ENCODE data around the gene SLC6A6. TPM values are rescaled to one million over a fixed set of nuclear protein-coding genes. Genes with fewer than 3 reads are reported as not detected.

Gene SLC6A6
- total RNA-seq, 1 donor from 2014 or later, result 79.9 TPM

DNA sequence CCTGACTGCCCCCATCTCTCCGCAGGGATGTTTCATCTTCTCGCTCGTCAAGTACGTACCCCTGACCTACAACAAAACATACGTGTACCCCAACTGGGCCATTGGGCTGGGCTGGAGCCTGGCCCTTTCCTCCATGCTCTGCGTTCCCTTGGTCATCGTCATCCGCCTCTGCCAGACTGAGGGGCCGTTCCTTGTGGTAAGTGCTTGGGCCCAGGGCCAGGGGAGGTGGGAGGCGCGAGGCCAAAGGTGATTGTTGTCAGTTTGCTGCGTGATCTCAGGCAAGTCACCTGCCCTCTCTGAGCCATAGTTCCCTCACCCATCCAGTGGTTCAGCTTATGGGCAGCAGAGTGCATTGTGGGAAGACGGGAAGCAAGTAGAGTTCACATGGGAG is 79.2 kb downstream of the SLC6A6 start:
- DNase-seq (ENCODE audit: low read depth), result no peak

GRCh38 chr3:14482271-14482721 is 79.9 kb downstream of the SLC6A6 start:
- no peak for DNase-seq (ENCODE audit: low read depth)

DNA sequence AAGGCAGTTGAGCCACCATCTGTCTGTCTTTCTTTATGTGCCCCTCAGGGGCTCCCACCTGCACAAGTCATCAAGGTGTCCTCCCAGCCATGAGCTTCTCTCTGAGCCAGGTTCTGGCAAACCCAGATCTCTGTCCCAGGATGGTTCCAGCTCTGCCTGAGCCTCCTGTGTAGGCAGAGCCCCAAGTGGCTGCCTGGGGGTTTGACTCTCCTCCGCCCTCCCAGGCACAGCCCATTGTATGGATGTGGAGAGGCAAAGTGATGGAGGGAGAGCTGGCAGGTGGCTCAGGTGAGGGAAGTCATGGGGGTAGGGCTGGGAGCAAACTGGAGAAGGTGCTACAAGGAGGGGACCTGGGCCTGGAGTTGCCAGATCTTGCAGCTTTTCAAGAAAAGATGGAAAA is 80.9 kb downstream of the SLC6A6 start:
- no peak for DNase-seq (ENCODE audit: low read depth)

- no peak for DNase-seq (ENCODE audit: low read depth)
Observed at GRCh38 chr3:14484741-14485140, 82.3 kb downstream of the SLC6A6 start.

GRCh38 chr3:14485981-14486380 is 83.6 kb downstream of the SLC6A6 start:
- no peak for DNase-seq (ENCODE audit: low read depth)

- no peak for DNase-seq (ENCODE audit: low read depth)
Observed at GRCh38 chr3:14486460-14486859, 84.1 kb downstream of the SLC6A6 start.

- no peak for DNase-seq (ENCODE audit: low read depth)
Observed at GRCh38 chr3:14487086-14487485, 84.7 kb downstream of the SLC6A6 start.

GRCh38 chr3:14487821-14488220 is 85.4 kb downstream of the SLC6A6 start:
- DNase-seq (ENCODE audit: low read depth), result no peak

GRCh38 chr3:14488286-14489041 is 86.1 kb downstream of the SLC6A6 start:
- peak; percentile 15 for DNase-seq (ENCODE audit: low read depth)

GRCh38 chr3:14489641-14490040 is 87.2 kb downstream of the SLC6A6 start:
- DNase-seq (ENCODE audit: low read depth), result no peak

GRCh38 chr3:14490255-14490654 is 87.8 kb downstream of the SLC6A6 start:
- no peak for DNase-seq (ENCODE audit: low read depth)

- DNase-seq (ENCODE audit: low read depth), result no peak
Observed at GRCh38 chr3:14490831-14491230, 88.4 kb downstream of the SLC6A6 start.

- no peak for DNase-seq (ENCODE audit: low read depth)
Observed at GRCh38 chr3:14491396-14492190, 89.2 kb downstream of the SLC6A6 start.

- DNase-seq (ENCODE audit: low read depth), result no peak
Observed at GRCh38 chr3:14492948-14493881, 90.8 kb downstream of the SLC6A6 start.

- no peak for DNase-seq (ENCODE audit: low read depth)
Observed at GRCh38 chr3:14494279-14494972, 92.0 kb downstream of the SLC6A6 start.

GRCh38 chr3:14494973-14495300 is 92.5 kb downstream of the SLC6A6 start:
- DNase-seq (ENCODE audit: low read depth), result no peak

DNA sequence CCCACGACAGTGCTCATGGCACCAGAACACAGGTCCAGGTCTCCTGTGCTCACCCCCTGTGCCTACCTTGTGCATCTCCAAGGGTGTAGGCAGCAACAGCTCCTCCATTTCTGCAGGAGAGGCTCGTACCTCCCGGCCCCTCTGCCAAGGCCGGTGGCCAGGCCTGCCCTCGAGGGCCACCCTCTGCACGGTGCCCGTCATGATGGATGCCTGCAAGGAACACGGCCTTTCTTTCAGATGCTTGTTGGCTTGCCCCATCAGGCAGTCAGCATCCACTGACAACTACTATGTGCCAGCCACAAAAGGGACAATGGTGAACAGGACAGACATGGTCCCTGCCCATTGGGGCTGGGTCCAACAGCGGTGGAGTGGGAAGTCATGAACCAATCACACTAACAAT is 93.9 kb downstream of the SLC6A6 start:
- no peak for DNase-seq (ENCODE audit: low read depth)

DNA sequence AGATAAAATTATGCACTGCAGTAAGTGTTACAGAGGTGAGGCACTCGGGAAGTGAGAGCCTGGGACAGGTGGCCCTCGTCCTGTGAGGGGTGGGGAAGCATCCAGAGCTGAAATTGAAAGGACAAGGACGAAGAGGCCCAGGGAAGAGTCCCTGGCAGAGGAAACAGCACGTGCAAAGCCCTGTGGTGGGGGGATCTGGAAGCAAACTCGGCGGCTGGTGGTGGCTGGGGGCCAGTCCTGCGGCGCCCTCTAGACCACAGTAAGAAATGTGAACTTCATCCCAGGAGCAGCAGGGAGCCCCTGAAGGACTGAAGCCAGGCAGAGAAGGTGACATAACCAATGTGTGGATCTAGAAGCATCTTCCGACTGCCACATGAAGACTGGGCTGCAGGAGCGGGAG is 94.9 kb downstream of the SLC6A6 start:
- DNase-seq (ENCODE audit: low read depth), result no peak

- DNase-seq (ENCODE audit: low read depth), result no peak
Observed at GRCh38 chr3:14502472-14502871, 100.1 kb downstream of the SLC6A6 start.

DNA sequence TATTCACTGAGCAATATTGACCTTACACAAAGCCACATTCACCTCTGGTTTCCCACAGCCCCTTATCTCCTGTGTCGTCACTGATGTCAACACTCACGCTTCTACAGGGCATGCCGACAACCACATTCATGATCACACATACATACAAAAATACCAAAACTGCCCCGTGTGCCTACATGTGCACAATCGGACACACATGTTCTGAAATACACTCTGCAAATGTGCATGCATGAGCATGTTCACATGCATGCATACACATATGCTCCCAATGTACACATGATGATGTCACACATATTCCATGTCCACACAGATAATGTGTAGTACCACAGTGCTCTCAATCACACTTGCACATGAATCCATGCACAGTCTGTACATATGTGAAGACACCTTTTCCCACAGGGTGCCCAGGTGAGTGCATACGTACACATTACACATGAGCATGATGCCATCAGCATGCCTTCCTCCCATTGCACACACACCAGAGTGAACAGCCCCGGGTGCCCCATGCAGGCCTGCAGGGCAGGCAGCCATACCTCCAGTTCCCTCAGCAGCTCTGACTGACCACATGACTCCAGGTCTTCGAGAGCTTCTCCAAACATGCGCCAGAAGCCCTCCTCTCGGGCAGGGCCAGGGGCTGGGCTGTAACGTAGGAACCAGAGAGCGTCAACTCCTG is 100.8 kb downstream of the SLC6A6 start:
- no peak for DNase-seq (ENCODE audit: low read depth)

DNA sequence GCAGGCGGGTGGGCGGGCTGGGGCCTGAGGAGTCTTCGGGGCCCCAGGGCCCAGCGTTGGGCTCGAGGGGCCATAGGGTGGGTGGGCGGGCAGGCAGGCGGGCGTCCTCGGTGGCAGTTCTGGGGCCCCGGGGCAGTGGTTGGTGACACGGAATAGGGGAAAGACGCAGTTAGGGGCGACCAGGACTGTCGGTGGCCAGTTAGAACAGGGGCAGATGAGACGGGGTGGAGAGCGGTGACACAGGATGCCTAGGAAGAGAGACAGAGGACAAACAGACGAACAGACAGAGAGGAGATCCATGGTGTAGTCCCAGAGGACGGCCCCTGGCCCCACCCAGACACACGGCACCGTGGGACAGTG is 101.3 kb downstream of the SLC6A6 start:
- DNase-seq (ENCODE audit: low read depth), result no peak

Data from myocyte (in vitro differentiated cells).